ENCODE results near the gene SPIB. TPM values are rescaled to one million over a fixed set of nuclear protein-coding genes. Genes with fewer than 3 reads are reported as not detected.

The SPIB gene
- total and polyA plus RNA-seq, 8 donors, result 0.19 to 53.3 (median 0.57) TPM; not detected in 2

GRCh38 chr19:50477751-50478515 is 59.2 kb downstream of the SPIB start:
- intact Hi-C loops (cut with DNase I; ENCODE audit: low total_unique reads), result no loop called here
- Histone ChIP-seq H3K27ac (no peak overlapping the region), H3K27me3 (no peaks in the 10 kb centered on the region), H3K36me3 (peaks cover 37 to 51% (median 48%) of the 10 kb centered on the region in 4 donors), H3K4me1 (peaks cover 12 to 29% (median 20%) of the 10 kb centered on the region in 4 donors), H3K4me3 (peak overlapping the region in 3 of 4 donors; percentile 86 to 96 (median 91)), H3K9me3 (no peaks in the 10 kb centered on the region)
- WGBS, 5 donors, result 93 to 97% (median 95%) methylated on average over 17 of the region's 17 CpGs
- no peak for DNase-seq
- TF ChIP-seq POLR2A (IDR thresholded peaks at IDR 0.05) (no peak), EP300 (IDR thresholded peaks at IDR 0.05) (no peak), POLR2AphosphoS5 (IDR thresholded peaks at IDR 0.05) (no peak)
- TF ChIP-seq, protein P1, sequence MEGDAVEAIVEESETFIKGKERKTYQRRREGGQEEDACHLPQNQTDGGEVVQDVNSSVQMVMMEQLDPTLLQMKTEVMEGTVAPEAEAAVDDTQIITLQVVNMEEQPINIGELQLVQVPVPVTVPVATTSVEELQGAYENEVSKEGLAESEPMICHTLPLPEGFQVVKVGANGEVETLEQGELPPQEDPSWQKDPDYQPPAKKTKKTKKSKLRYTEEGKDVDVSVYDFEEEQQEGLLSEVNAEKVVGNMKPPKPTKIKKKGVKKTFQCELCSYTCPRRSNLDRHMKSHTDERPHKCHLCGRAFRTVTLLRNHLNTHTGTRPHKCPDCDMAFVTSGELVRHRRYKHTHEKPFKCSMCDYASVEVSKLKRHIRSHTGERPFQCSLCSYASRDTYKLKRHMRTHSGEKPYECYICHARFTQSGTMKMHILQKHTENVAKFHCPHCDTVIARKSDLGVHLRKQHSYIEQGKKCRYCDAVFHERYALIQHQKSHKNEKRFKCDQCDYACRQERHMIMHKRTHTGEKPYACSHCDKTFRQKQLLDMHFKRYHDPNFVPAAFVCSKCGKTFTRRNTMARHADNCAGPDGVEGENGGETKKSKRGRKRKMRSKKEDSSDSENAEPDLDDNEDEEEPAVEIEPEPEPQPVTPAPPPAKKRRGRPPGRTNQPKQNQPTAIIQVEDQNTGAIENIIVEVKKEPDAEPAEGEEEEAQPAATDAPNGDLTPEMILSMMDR (IDR thresholded peaks at IDR 0.05), result no peak

GRCh38 chr19:50478901-50479715 is 60.4 kb downstream of the SPIB start:
- DNase-seq, result no peak
- Histone ChIP-seq H3K4me1 (peaks cover 12 to 29% (median 20%) of the 10 kb centered on the region in 4 donors), H3K27me3 (no peaks in the 10 kb centered on the region), H3K4me3 (no peak overlapping the region), H3K36me3 (peaks cover 37 to 63% (median 59%) of the 10 kb centered on the region in 4 donors), H3K27ac (no peak overlapping the region), H3K9me3 (no peaks in the 10 kb centered on the region)
- 82 to 91% (median 88%) methylated on average over 16 to 19 of the region's 19 CpGs for WGBS, 5 donors
- no peak for TF ChIP-seq EP300 (IDR thresholded peaks at IDR 0.05)
- TF ChIP-seq, protein P1 (IDR thresholded peaks at IDR 0.05), result peak in 1 of 7 experiments; percentile 12
- intact Hi-C loops (cut with DNase I; ENCODE audit: low total_unique reads), result no loop called here

DNA sequence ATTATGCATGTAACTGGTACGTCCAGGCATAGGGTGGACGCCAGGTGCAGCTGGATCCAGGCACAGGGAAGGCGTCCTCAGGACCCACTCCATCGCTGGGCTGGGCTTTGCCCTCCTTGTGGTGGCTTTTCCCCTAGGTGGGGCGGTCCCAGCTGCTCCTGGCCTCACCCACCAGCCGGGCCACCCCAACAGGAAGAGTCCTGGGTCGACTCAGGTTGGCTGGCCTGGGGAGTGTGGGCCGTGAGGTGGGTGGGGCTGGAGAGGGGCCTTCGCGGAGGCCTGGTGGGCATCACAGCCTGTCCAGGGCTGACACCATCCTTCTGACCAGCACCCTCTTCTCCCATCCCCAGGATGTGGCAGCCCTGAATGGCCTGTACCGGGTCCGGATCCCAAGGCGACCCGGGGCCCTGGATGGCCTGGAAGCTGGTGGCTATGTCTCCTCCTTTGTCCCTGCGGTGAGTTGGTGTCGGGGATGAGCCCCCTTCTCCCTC is 61.1 kb downstream of the SPIB start:
- intact Hi-C loops (cut with DNase I; ENCODE audit: low total_unique reads), result no loop called here
- peaks cover 12 to 29% (median 20%) of the 10 kb centered on the region in 4 donors for H3K4me1 ChIP-seq
- no peak overlapping the region for H3K27ac ChIP-seq
- no peak for DNase-seq
- TF ChIP-seq POLR2A (IDR thresholded peaks at IDR 0.05), result no peak
- TF ChIP-seq, protein P1 (IDR thresholded peaks at IDR 0.05), result no peak
- no peak for TF ChIP-seq POLR2AphosphoS5 (IDR thresholded peaks at IDR 0.05)
- no peak for TF ChIP-seq EP300 (IDR thresholded peaks at IDR 0.05)
- 93 to 97% (median 95%) methylated on average over 9 to 16 of the region's 16 CpGs for WGBS, 5 donors
- H3K9me3 ChIP-seq, result no peaks in the 10 kb centered on the region
- H3K27me3 ChIP-seq, result no peaks in the 10 kb centered on the region
- no peak overlapping the region for H3K4me3 ChIP-seq
- H3K36me3 ChIP-seq, result peaks cover 37 to 70% (median 66%) of the 10 kb centered on the region in 4 donors
